Ramos (cell line): Measurements from ENCODE around the gene CFAP65.

Experiments
- in situ Hi-C: fragments of 300-500 bp; cut with MboI; formaldehyde crosslinking; loops from one replicate; pipeline ENCODE4 v1.14.3; 2022; ENCODE audit warnings: low sequenced_read_pairs; ENCODE audit not compliant: unreplicated experiment

The CFAP65 gene

GRCh38 chr2:218954541-218955300, 86.6 kb downstream of the CFAP65 start:
- in situ Hi-C loops = no loop called here

GRCh38 chr2:218953366-218953954, 87.9 kb downstream of the CFAP65 start:
- in situ Hi-C loops = no loop called here
